Adrenal gland (tissue), 5 donors: ENCODE results near the gene CDK17.

ENCODE experiments used
- CTCF ChIP-seq, 6 experiments: fragments of 450-650 bp in 4 of 6; fragments of 200-600 bp in 2 of 6; sonication (generic) in 1 of 6; IDR thresholded peaks; 1 replicate in 5 of 6; 2 replicates in 1 of 6; pipeline versions ENCODE4 v1.5.1 to v1.8.0; 2016 to 2021; ENCODE audit warnings: antibody characterized with exemption in 6 of 6, mild to moderate bottlenecking in 2 of 6, moderate library complexity in 1 of 6
- POLR2A ChIP-seq, 2 donors: fragments of 450-650 bp; IDR thresholded peaks; one replicate each; pipeline ENCODE4 v1.6.1; 2017; ENCODE audit warnings: antibody characterized with exemption in 2 of 2, mild to moderate bottlenecking in 2 of 2, moderate library complexity in 1 of 2
- donor health status: DM: no; HTN: no; CAD: no.

DNA sequence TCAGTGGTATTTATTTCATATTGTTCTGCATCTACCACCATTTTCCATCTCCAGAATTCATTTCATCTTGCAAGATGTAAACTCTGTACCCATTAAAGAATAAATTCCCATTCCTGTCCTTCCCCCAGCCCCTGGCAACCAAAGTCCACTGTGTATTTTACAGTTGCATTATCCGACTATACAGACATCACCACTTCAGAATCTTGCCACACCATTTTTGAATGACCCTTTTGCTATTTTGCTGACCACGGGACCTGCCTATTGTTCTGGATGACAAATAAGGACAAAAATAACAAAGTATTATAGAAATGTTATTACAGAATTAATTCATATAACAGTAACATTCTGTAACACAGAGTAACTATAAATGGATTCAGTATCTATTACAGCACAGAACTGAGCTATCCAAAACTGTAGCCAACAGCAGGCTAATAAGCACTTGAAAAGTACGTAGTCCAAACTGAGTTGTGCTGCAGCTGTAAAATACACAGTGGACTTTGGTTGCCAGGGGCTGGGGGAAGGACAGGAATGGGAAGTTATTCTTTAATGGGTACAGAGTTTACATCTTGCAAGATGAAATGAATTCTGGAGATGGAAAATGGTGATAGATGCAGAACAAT lies 61.3 kb downstream of the CDK17 start:
- TF ChIP-seq CTCF (IDR thresholded peaks at IDR 0.05) = no peak
- TF ChIP-seq POLR2A (IDR thresholded peaks at IDR 0.05) = no peak
